ENCODE measurements around the gene AGXT.

Gene AGXT

GRCh38 chr2:240894836-240895558 is 26.4 kb downstream of the AGXT start:
- no peaks in the 10 kb centered on the region for H3K36me3 ChIP-seq (ENCODE audit: insufficient read depth, low read length)
- DNase-seq (ENCODE audit: low read depth, low spot score), result no peak
- no peak overlapping the region for H3K9ac ChIP-seq (ENCODE audit: insufficient read length)
- TF ChIP-seq POLR2AphosphoS5 (IDR thresholded peaks at IDR 0.05; ENCODE audit: borderline replicate concordance, low read depth, low read length) (no peak), FOXP2 (optimal IDR thresholded peaks at IDR 0.05; ENCODE audit: control extremely low read depth, extremely low read length, insufficient read depth) (no peak), EZH2 (IDR thresholded peaks at IDR 0.05) (no peak)
- no peak overlapping the region for H3K4me3 ChIP-seq
- H3K27ac ChIP-seq, result no peak overlapping the region
- no peaks in the 10 kb centered on the region for H3K9me3 ChIP-seq (ENCODE audit: low read depth, low read length)

- Histone ChIP-seq H3K9me3 (ENCODE audit: low read depth, low read length) (no peaks in the 10 kb centered on the region), H3K9ac (ENCODE audit: insufficient read length) (no peak within 1 kb of the TSS), H3K27ac (no peak within 1 kb of the TSS), H3K4me3 (no peak within 1 kb of the TSS), H3K36me3 (ENCODE audit: insufficient read depth, low read length) (no peaks in the 10 kb centered on the region)
- no peak for TF ChIP-seq FOXP2 (optimal IDR thresholded peaks at IDR 0.05; ENCODE audit: control extremely low read depth, extremely low read length, insufficient read depth)
- TF ChIP-seq POLR2AphosphoS5 (IDR thresholded peaks at IDR 0.05; ENCODE audit: borderline replicate concordance, low read depth, low read length), result no peak
- TF ChIP-seq EZH2 (IDR thresholded peaks at IDR 0.05), result no peak
- no peak for DNase-seq (ENCODE audit: low read depth, low spot score)
These were observed 27.2 kb downstream of the AGXT start, which contains the start of gene MAB21L4 for GRCh38 chr2:240895656-240896388. MAB21L4 (minus strand) TSS chr2:240896156; CDS start chr2:240895997, 159 bp downstream.

- no peak overlapping the region for H3K4me3 ChIP-seq
- TF ChIP-seq EZH2 (IDR thresholded peaks at IDR 0.05) (no peak), FOXP2 (optimal IDR thresholded peaks at IDR 0.05; ENCODE audit: control extremely low read depth, extremely low read length, insufficient read depth) (no peak), POLR2AphosphoS5 (IDR thresholded peaks at IDR 0.05; ENCODE audit: borderline replicate concordance, low read depth, low read length) (no peak)
- no peaks in the 10 kb centered on the region for H3K9me3 ChIP-seq (ENCODE audit: low read depth, low read length)
- H3K27ac ChIP-seq, result no peak overlapping the region
- no peaks in the 10 kb centered on the region for H3K36me3 ChIP-seq (ENCODE audit: insufficient read depth, low read length)
- no peak overlapping the region for H3K9ac ChIP-seq (ENCODE audit: insufficient read length)
- DNase-seq (ENCODE audit: low read depth, low spot score), result no peak
These were observed 27.8 kb downstream of the AGXT start for GRCh38 chr2:240896394-240896793.

GRCh38 chr2:240896871-240897692 is 28.5 kb downstream of the AGXT start:
- no peak for TF ChIP-seq EZH2 (IDR thresholded peaks at IDR 0.05)
- TF ChIP-seq POLR2AphosphoS5 (IDR thresholded peaks at IDR 0.05; ENCODE audit: borderline replicate concordance, low read depth, low read length), result no peak
- no peak for TF ChIP-seq FOXP2 (optimal IDR thresholded peaks at IDR 0.05; ENCODE audit: control extremely low read depth, extremely low read length, insufficient read depth)
- Histone ChIP-seq H3K9me3 (ENCODE audit: low read depth, low read length) (no peaks in the 10 kb centered on the region), H3K9ac (ENCODE audit: insufficient read length) (no peak overlapping the region), H3K4me3 (no peak overlapping the region), H3K36me3 (ENCODE audit: insufficient read depth, low read length) (no peaks in the 10 kb centered on the region), H3K27ac (no peak overlapping the region)
- no peak for DNase-seq (ENCODE audit: low read depth, low spot score)

- no peak overlapping the region for H3K27ac ChIP-seq
- H3K4me3 ChIP-seq, result no peak overlapping the region
- H3K36me3 ChIP-seq (ENCODE audit: insufficient read depth, low read length), result no peaks in the 10 kb centered on the region
- TF ChIP-seq FOXP2 (optimal IDR thresholded peaks at IDR 0.05; ENCODE audit: control extremely low read depth, extremely low read length, insufficient read depth) (no peak), EZH2 (IDR thresholded peaks at IDR 0.05) (no peak), POLR2AphosphoS5 (IDR thresholded peaks at IDR 0.05; ENCODE audit: borderline replicate concordance, low read depth, low read length) (no peak)
- no peak overlapping the region for H3K9ac ChIP-seq (ENCODE audit: insufficient read length)
- no peaks in the 10 kb centered on the region for H3K9me3 ChIP-seq (ENCODE audit: low read depth, low read length)
- no peak for DNase-seq (ENCODE audit: low read depth, low spot score)
These were observed 29.6 kb downstream of the AGXT start for GRCh38 chr2:240898108-240898730.

- no peak for DNase-seq (ENCODE audit: low read depth, low spot score)
- TF ChIP-seq POLR2AphosphoS5 (IDR thresholded peaks at IDR 0.05; ENCODE audit: borderline replicate concordance, low read depth, low read length), result no peak
- no peak for TF ChIP-seq FOXP2 (optimal IDR thresholded peaks at IDR 0.05; ENCODE audit: control extremely low read depth, extremely low read length, insufficient read depth)
- TF ChIP-seq EZH2 (IDR thresholded peaks at IDR 0.05), result no peak
- Histone ChIP-seq H3K36me3 (ENCODE audit: insufficient read depth, low read length) (no peaks in the 10 kb centered on the region), H3K9ac (ENCODE audit: insufficient read length) (no peak overlapping the region), H3K4me3 (no peak overlapping the region), H3K27ac (no peak overlapping the region), H3K9me3 (ENCODE audit: low read depth, low read length) (no peaks in the 10 kb centered on the region)
These were observed 30.3 kb downstream of the AGXT start for GRCh38 chr2:240898731-240899467.

GRCh38 chr2:240899468-240899865 is 30.8 kb downstream of the AGXT start:
- no peaks in the 10 kb centered on the region for H3K9me3 ChIP-seq (ENCODE audit: low read depth, low read length)
- H3K9ac ChIP-seq (ENCODE audit: insufficient read length), result no peak overlapping the region
- TF ChIP-seq EZH2 (IDR thresholded peaks at IDR 0.05), result no peak
- no peak for TF ChIP-seq POLR2AphosphoS5 (IDR thresholded peaks at IDR 0.05; ENCODE audit: borderline replicate concordance, low read depth, low read length)
- no peak for TF ChIP-seq FOXP2 (optimal IDR thresholded peaks at IDR 0.05; ENCODE audit: control extremely low read depth, extremely low read length, insufficient read depth)
- no peaks in the 10 kb centered on the region for H3K36me3 ChIP-seq (ENCODE audit: insufficient read depth, low read length)
- H3K27ac ChIP-seq, result no peak overlapping the region
- H3K4me3 ChIP-seq, result no peak overlapping the region
- DNase-seq (ENCODE audit: low read depth, low spot score), result no peak
